ENCODE results near the gene HSDL1. TPM values are rescaled to one million over a fixed set of nuclear protein-coding genes. Genes with fewer than 3 reads are reported as not detected.

The HSDL1 gene
- total RNA-seq (ENCODE audit: unreplicated experiment), result 50.2 TPM
- long read RNA-seq, transcript HSDL1-201 (6 exons, 3,519 nt), result major isoform, 13 of 15 reads
- long read RNA-seq, partial matches to known transcripts, result 0 of 15 reads
- long read RNA-seq, other reads (novel, unspliced or antisense), result 1 of 15 reads

DNA sequence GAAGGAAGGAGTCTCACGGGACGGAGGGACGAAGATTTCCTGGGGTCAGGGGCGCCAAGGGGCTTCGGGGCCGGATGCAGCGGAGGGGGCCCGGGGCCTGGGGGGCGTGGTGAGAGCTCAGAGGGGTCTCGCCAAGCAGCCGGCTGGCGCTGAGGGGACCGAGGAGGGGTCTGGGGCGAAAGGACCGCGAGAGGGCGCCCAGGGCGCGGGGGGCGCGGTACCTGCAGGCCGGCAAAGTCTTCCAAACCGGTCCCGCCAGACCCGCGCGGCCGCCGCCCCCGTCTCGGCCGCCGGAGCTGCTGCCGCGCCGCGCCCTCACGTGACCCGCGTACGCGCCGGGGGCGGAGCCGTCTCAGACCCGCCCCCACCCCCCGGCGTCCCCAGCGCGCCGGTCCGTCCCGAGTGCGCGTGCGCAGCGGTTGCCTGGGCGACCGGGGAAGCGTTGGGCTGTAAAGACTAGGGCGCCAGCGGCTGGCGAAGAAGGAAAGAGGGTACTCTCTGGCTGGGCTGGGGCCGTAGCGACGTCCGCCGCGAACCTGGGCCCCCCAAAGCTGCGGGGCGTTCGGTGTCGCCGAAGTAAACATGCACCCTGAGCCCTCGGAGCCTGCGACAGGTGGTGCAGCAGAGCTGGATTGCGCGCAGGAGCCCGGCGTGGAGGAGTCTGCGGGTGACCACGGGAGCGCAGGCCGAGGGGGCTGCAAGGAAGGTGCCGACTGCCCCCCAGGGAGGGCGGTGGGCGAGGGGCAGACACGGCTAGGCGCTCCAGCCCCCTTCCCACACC lies at the start of gene HSDL1, which contains the start of gene DNAAF1:
HSDL1 (minus strand) TSS at position 319 of the 781 bp plus-strand sequence. CDS start 13,856 bp downstream, outside the sequence.
DNAAF1 (plus strand) TSS at position 450 of the 781 bp plus-strand sequence; CDS start at position 583, 133 bp downstream.
- DNase-seq (ENCODE audit: low spot score), result peak; percentile 99
- no peaks in the 10 kb centered on the region for H3K9me3 Mint-ChIP-seq (ENCODE audit: unreplicated experiment)

GRCh38 chr16:84194018-84194417 lies 49.0 kb upstream of the HSDL1 start:
- Mint-ChIP-seq H3K27me3 (ENCODE audit: unreplicated experiment) (peaks cover 4% of the 10 kb centered on the region), H3K4me1 (ENCODE audit: unreplicated experiment) (peaks cover 17% of the 10 kb centered on the region), H3K27ac (ENCODE audit: unreplicated experiment) (no peak overlapping the region), H3K4me3 (ENCODE audit: unreplicated experiment) (no peak overlapping the region), H3K36me3 (ENCODE audit: low read depth, unreplicated experiment) (no peaks in the 10 kb centered on the region), H3K9me3 (ENCODE audit: unreplicated experiment) (no peaks in the 10 kb centered on the region)
- DNase-seq (ENCODE audit: low spot score), result no peak
- TF ChIP-seq, protein P1, sequence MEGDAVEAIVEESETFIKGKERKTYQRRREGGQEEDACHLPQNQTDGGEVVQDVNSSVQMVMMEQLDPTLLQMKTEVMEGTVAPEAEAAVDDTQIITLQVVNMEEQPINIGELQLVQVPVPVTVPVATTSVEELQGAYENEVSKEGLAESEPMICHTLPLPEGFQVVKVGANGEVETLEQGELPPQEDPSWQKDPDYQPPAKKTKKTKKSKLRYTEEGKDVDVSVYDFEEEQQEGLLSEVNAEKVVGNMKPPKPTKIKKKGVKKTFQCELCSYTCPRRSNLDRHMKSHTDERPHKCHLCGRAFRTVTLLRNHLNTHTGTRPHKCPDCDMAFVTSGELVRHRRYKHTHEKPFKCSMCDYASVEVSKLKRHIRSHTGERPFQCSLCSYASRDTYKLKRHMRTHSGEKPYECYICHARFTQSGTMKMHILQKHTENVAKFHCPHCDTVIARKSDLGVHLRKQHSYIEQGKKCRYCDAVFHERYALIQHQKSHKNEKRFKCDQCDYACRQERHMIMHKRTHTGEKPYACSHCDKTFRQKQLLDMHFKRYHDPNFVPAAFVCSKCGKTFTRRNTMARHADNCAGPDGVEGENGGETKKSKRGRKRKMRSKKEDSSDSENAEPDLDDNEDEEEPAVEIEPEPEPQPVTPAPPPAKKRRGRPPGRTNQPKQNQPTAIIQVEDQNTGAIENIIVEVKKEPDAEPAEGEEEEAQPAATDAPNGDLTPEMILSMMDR (IDR thresholded peaks at IDR 0.05; ENCODE audit: unreplicated experiment), result no peak

More for the DNA sequence above, at the start of gene HSDL1, which contains the start of gene DNAAF1:
- Mint-ChIP-seq H3K27ac (ENCODE audit: unreplicated experiment) (peak within 1 kb of the TSS; percentile 26), H3K27me3 (ENCODE audit: unreplicated experiment) (peaks cover 3% of the 10 kb centered on the region), H3K4me3 (ENCODE audit: unreplicated experiment) (peak within 1 kb of the TSS; percentile 96), H3K4me1 (ENCODE audit: unreplicated experiment) (peaks cover 5% of the 10 kb centered on the region), H3K36me3 (ENCODE audit: low read depth, unreplicated experiment) (peaks cover 3% of the 10 kb centered on the region)
- TF ChIP-seq, protein P1 (IDR thresholded peaks at IDR 0.05; ENCODE audit: unreplicated experiment), result no peak

GRCh38 chr16:84193480-84193879 lies 48.5 kb upstream of the HSDL1 start:
- peaks cover 17% of the 10 kb centered on the region for H3K4me1 Mint-ChIP-seq (ENCODE audit: unreplicated experiment)
- H3K4me3 Mint-ChIP-seq (ENCODE audit: unreplicated experiment), result no peak overlapping the region
- H3K36me3 Mint-ChIP-seq (ENCODE audit: low read depth, unreplicated experiment), result no peaks in the 10 kb centered on the region
- no peak overlapping the region for H3K27ac Mint-ChIP-seq (ENCODE audit: unreplicated experiment)
- TF ChIP-seq, protein P1 (IDR thresholded peaks at IDR 0.05; ENCODE audit: unreplicated experiment), result no peak
- no peaks in the 10 kb centered on the region for H3K9me3 Mint-ChIP-seq (ENCODE audit: unreplicated experiment)
- H3K27me3 Mint-ChIP-seq (ENCODE audit: unreplicated experiment), result peaks cover 3% of the 10 kb centered on the region
- no peak for DNase-seq (ENCODE audit: low spot score)

DNA sequence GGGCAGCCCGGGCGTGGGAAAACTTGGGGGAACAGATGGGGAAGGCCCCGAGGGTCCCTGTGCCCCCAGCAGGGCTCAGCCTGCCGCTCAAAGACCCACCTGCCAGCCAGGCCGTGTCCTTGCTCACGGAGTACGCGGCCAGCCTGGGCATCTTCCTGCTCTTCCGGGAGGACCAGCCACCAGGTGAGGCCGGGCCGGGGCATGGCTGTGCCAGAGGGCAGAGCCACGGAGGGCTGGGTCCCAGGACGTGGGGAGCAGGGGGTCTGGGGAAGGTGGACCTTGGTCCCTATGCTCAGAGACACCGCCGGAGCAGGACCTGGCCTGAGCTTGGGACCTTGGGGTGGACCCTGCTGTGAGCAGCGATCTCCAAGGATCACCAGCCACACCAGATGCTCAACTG lies 46.5 kb upstream of the HSDL1 start:
- no peaks in the 10 kb centered on the region for H3K9me3 Mint-ChIP-seq (ENCODE audit: unreplicated experiment)
- no peak for DNase-seq (ENCODE audit: low spot score)

More for the DNA sequence above, 46.5 kb upstream of the HSDL1 start:
- Mint-ChIP-seq H3K4me1 (ENCODE audit: unreplicated experiment) (peaks cover 17% of the 10 kb centered on the region), H3K4me3 (ENCODE audit: unreplicated experiment) (no peak overlapping the region), H3K27ac (ENCODE audit: unreplicated experiment) (no peak overlapping the region), H3K36me3 (ENCODE audit: low read depth, unreplicated experiment) (no peaks in the 10 kb centered on the region), H3K27me3 (ENCODE audit: unreplicated experiment) (no peaks in the 10 kb centered on the region)
- TF ChIP-seq, protein P1 (IDR thresholded peaks at IDR 0.05; ENCODE audit: unreplicated experiment), result no peak

Data from endothelial cell (in vitro differentiated cells).